ENCODE measurements around the gene SPDYE4. TPM values are rescaled to one million over a fixed set of nuclear protein-coding genes. Genes with fewer than 3 reads are reported as not detected.

Gene SPDYE4
- total and polyA plus RNA-seq, 2 donors (not counting 1 experiment from before 2014, with no cell fraction given), result not detected

GRCh38 chr17:8720596-8720995 lies 37.8 kb downstream of the SPDYE4 start:
- WGBS (ENCODE audit: insufficient coverage), result 100% methylated on average over 1 of the region's 9 CpGs
- Histone ChIP-seq H3K79me2 (ENCODE audit: control insufficient read depth, insufficient read depth, low read length) (no peaks in the 10 kb centered on the region), H4K20me1 (ENCODE audit: control insufficient read depth, insufficient read depth, low read length, poor library complexity, severe bottlenecking) (no peaks in the 10 kb centered on the region), H3K9me3 (ENCODE audit: control extremely low read depth in 1 of 3, control insufficient read depth in 2 of 3, insufficient read depth in 1 of 3, low read length in 2 of 3) (no peaks in the 10 kb centered on the region), H3K27me3 (replicated peaks in 1 of 4; ENCODE audit: control extremely low read depth in 1 of 4, control insufficient read depth in 3 of 4, insufficient read depth in 4 of 4, low read length in 3 of 4) (no peaks in the 10 kb centered on the region), H3K27ac (ENCODE audit: low read length in 2 of 2) (no peak overlapping the region), H3K4me3 (ENCODE audit: control extremely low read depth in 1 of 5, extremely low read depth in 1 of 5, insufficient read depth in 1 of 5, low read depth in 2 of 5, low read length in 4 of 5) (no peak overlapping the region), H3K9ac (ENCODE audit: low read length) (no peak overlapping the region), H3K4me1 (ENCODE audit: control insufficient read depth in 2 of 2, insufficient read depth in 2 of 2, low read length in 2 of 2) (no peaks in the 10 kb centered on the region), H2AFZ (ENCODE audit: insufficient read depth, low read depth, low read length, poor library complexity, severe bottlenecking) (no peak overlapping the region), H3K4me2 (replicated peaks; ENCODE audit: low read depth, low read length, poor library complexity, severe bottlenecking) (no peak overlapping the region), H3K36me3 (replicated peaks in 1 of 2; ENCODE audit: control extremely low read depth in 1 of 2, control insufficient read depth in 1 of 2, extremely low read depth in 1 of 2, insufficient read depth in 2 of 2, low read length in 1 of 2) (no peaks in the 10 kb centered on the region)
- no peaks in the 10 kb centered on the region for H3K4me1 Mint-ChIP-seq
- H3K9me3 Mint-ChIP-seq (ENCODE audit: insufficient read depth), result peaks cover 4% of the 10 kb centered on the region
- ATAC-seq (ENCODE audit: low read depth) (no peak), DNase-seq (no peak)
- no peak overlapping the region for H3K27ac Mint-ChIP-seq
- H3K4me3 Mint-ChIP-seq, result no peak overlapping the region
- CTCF ChIA-PET, result no interaction called here
- TF ChIP-seq CTCF (IDR thresholded peaks at IDR 0.05) (no peak), EZH2 (IDR thresholded peaks at IDR 0.05; ENCODE audit: borderline replicate concordance, insufficient read depth, low read depth, low read length, poor library complexity, severe bottlenecking) (no peak)
- H3K27me3 Mint-ChIP-seq, result peaks cover 20% of the 10 kb centered on the region
- POLR2A ChIA-PET, result no interaction called here
- intact Hi-C loops (cut with micrococcal nuclease), result no loop called here

GRCh38 chr17:8719291-8720246 lies 38.8 kb downstream of the SPDYE4 start:
- H3K27me3 ChIP-seq (replicated peaks in 1 of 4; ENCODE audit: control extremely low read depth in 1 of 4, control insufficient read depth in 3 of 4, insufficient read depth in 4 of 4, low read length in 3 of 4), result no peaks in the 10 kb centered on the region
- peaks cover 4% of the 10 kb centered on the region for H3K9me3 Mint-ChIP-seq (ENCODE audit: insufficient read depth)
- H2AFZ ChIP-seq (ENCODE audit: insufficient read depth, low read depth, low read length, poor library complexity, severe bottlenecking), result no peak overlapping the region
- H3K4me3 ChIP-seq (ENCODE audit: control extremely low read depth in 1 of 5, extremely low read depth in 1 of 5, insufficient read depth in 1 of 5, low read depth in 2 of 5, low read length in 4 of 5), result no peak overlapping the region
- ChIA-PET POLR2A (no interaction called here), CTCF (no interaction called here)
- TF ChIP-seq CTCF (IDR thresholded peaks at IDR 0.05) (no peak), EZH2 (IDR thresholded peaks at IDR 0.05; ENCODE audit: borderline replicate concordance, insufficient read depth, low read depth, low read length, poor library complexity, severe bottlenecking) (no peak)
- no peak overlapping the region for H3K27ac Mint-ChIP-seq
- WGBS (ENCODE audit: insufficient coverage), result 59% methylated on average over 3 of the region's 5 CpGs
- H3K27me3 Mint-ChIP-seq, result peaks cover 20% of the 10 kb centered on the region
- intact Hi-C loops (cut with micrococcal nuclease), result no loop called here
- no peaks in the 10 kb centered on the region for H3K9me3 ChIP-seq (ENCODE audit: control extremely low read depth in 1 of 3, control insufficient read depth in 2 of 3, insufficient read depth in 1 of 3, low read length in 2 of 3)
- no peak overlapping the region for H3K9ac ChIP-seq (ENCODE audit: low read length)
- no peak overlapping the region for H3K4me2 ChIP-seq (replicated peaks; ENCODE audit: low read depth, low read length, poor library complexity, severe bottlenecking)
- H3K27ac ChIP-seq (ENCODE audit: low read length in 2 of 2), result no peak overlapping the region
- H4K20me1 ChIP-seq (ENCODE audit: control insufficient read depth, insufficient read depth, low read length, poor library complexity, severe bottlenecking), result no peaks in the 10 kb centered on the region
- no peaks in the 10 kb centered on the region for H3K4me1 ChIP-seq (ENCODE audit: control insufficient read depth in 2 of 2, insufficient read depth in 2 of 2, low read length in 2 of 2)
- H3K4me3 Mint-ChIP-seq, result no peak overlapping the region
- no peaks in the 10 kb centered on the region for H3K36me3 ChIP-seq (replicated peaks in 1 of 2; ENCODE audit: control extremely low read depth in 1 of 2, control insufficient read depth in 1 of 2, extremely low read depth in 1 of 2, insufficient read depth in 2 of 2, low read length in 1 of 2)
- H3K4me1 Mint-ChIP-seq, result no peaks in the 10 kb centered on the region
- ATAC-seq (ENCODE audit: low read depth) (no peak), DNase-seq (no peak)
- no peaks in the 10 kb centered on the region for H3K79me2 ChIP-seq (ENCODE audit: control insufficient read depth, insufficient read depth, low read length)
